Astrocyte (in vitro differentiated cells and primary cell): ENCODE data around the gene IQCK. TPM values are rescaled to one million over a fixed set of nuclear protein-coding genes. Genes with fewer than 3 reads are reported as not detected.

Experiments used
- DNase-seq: peaks from one replicate; pipeline ENCODE4 v3.0.0-alpha.2; 2010; ENCODE audit warnings: low read depth
- FAIRE-seq: peaks from 2 replicates; lab custom pipeline; 2011; peaks lifted over from hg19 to GRCh38; lab: Jason Lieb, UNC
- H2AFZ ChIP-seq: 2 replicates; pipeline ENCODE4 v1.6.0; 2012; ENCODE audit warnings: low read depth, low read length, inconsistent platforms
- H3K27ac ChIP-seq: 2 replicates; pipeline ENCODE4 v1.5.1; 2011; ENCODE audit warnings: low read depth, low read length, inconsistent platforms
- H3K27me3 ChIP-seq: 2 replicates; pipeline ENCODE4 v1.6.0; 2011; ENCODE audit warnings: low read length, inconsistent platforms; ENCODE audit not compliant: insufficient read depth
- H3K36me3 ChIP-seq: 2 replicates; pipeline ENCODE4 v1.5.1; 2011; ENCODE audit warnings: low read length, inconsistent platforms; ENCODE audit not compliant: insufficient read depth
- H3K4me1 ChIP-seq: 2 replicates; pipeline ENCODE4 v1.5.1; 2011; ENCODE audit warnings: low read length, inconsistent platforms; ENCODE audit not compliant: insufficient read depth
- H3K4me2 ChIP-seq: 2 replicates; pipeline ENCODE4 v1.6.0; 2012; ENCODE audit warnings: low read length, inconsistent platforms
- H3K4me3 ChIP-seq: 2 replicates; pipeline ENCODE4 v1.5.1; 2011; ENCODE audit warnings: low read depth, mild to moderate bottlenecking, low read length, inconsistent platforms; ENCODE audit not compliant: insufficient read depth
- H3K79me2 ChIP-seq: 2 replicates; pipeline ENCODE4 v1.6.0; 2012; ENCODE audit warnings: mild to moderate bottlenecking, low read length, inconsistent platforms; ENCODE audit not compliant: insufficient read depth
- H3K9ac ChIP-seq: 2 replicates; pipeline ENCODE4 v1.6.0; 2012; ENCODE audit warnings: mild to moderate bottlenecking, low read length, inconsistent platforms
- H3K9me3 ChIP-seq: 2 replicates; pipeline ENCODE4 v1.5.1; 2012; ENCODE audit warnings: low read depth, mild to moderate bottlenecking, low read length, inconsistent platforms; ENCODE audit not compliant: insufficient read depth
- H4K20me1 ChIP-seq: 2 replicates; pipeline ENCODE4 v1.6.0; 2012; ENCODE audit warnings: low read length, inconsistent platforms; ENCODE audit not compliant: insufficient read depth
- H3K27ac Mint-ChIP-seq: one replicate; pipeline ENCODE4 v1.8.0; 2021; ENCODE audit warnings: mild to moderate bottlenecking, mixed read lengths; ENCODE audit not compliant: unreplicated experiment
- H3K27me3 Mint-ChIP-seq: one replicate; pipeline ENCODE4 v1.8.0; 2021; ENCODE audit warnings: low read depth, mixed read lengths; ENCODE audit not compliant: unreplicated experiment
- H3K36me3 Mint-ChIP-seq: one replicate; pipeline ENCODE4 v1.8.0; 2021; ENCODE audit warnings: low read depth, mixed read lengths; ENCODE audit not compliant: unreplicated experiment
- H3K4me1 Mint-ChIP-seq: one replicate; pipeline ENCODE4 v1.8.0; 2021; ENCODE audit warnings: low read depth, mixed read lengths; ENCODE audit not compliant: unreplicated experiment
- H3K4me3 Mint-ChIP-seq: one replicate; pipeline ENCODE4 v1.8.0; 2021; ENCODE audit warnings: mild to moderate bottlenecking, moderate library complexity, mixed read lengths; ENCODE audit not compliant: unreplicated experiment
- H3K9me3 Mint-ChIP-seq: one replicate; pipeline ENCODE4 v1.8.0; 2021; ENCODE audit warnings: mild to moderate bottlenecking, mixed read lengths; ENCODE audit not compliant: unreplicated experiment
- CTCF ChIP-seq: IDR thresholded peaks from 2 replicates; pipeline ENCODE4 v1.5.1; 2011; ENCODE audit warnings: low read depth, mild to moderate bottlenecking, inconsistent platforms, low read length, moderate library complexity; ENCODE audit not compliant: insufficient read depth
- EZH2 ChIP-seq: IDR thresholded peaks from 2 replicates; pipeline ENCODE4 v1.6.1; 2012; ENCODE audit warnings: mild to moderate bottlenecking, low read length, inconsistent platforms; ENCODE audit not compliant: insufficient read depth
- total RNA-seq: library from RNA; stranded (reverse); gene quantifications from 2 replicates; pipeline ENCODE4 v1.2.1, GENCODE V29; 2021

The IQCK gene
- total RNA-seq, 1 donor from 2014 or later: 5.9 TPM

DNA sequence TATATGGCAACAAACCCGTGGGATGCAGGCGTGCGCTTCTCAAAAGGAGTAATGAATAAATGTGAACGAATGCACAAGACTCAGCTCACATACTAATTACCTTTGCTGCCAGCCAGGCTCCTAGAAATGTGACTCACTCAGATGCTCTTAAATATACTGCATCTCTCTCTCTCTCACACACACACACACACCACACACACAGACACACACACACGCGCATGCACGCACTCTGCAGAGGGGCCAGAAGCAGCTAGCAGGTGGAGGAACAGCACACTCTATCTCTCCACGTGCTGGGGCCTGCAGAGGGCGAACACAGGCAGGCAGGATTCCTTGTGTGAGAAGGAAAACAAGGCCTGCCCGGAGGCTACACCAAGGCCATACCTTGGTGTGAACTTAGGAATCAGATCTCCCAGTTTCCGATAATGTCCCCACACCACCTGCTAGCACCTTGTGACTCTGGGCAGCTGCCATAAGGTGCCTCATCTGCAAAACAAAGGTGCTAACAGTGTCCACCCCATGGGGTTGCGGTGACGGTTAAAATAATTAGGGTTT lies 161.2 kb downstream of the IQCK start:
- Histone ChIP-seq H4K20me1 (peaks cover 9% of the 10 kb centered on the region), H3K27me3 (peaks cover 21% of the 10 kb centered on the region), H3K36me3 (no peaks in the 10 kb centered on the region), H3K27ac (no peak overlapping the region), H3K79me2 (peaks cover 5% of the 10 kb centered on the region), H3K9ac (no peak overlapping the region), H3K9me3 (no peaks in the 10 kb centered on the region), H2AFZ (no peak overlapping the region), H3K4me3 (no peak overlapping the region), H3K4me1 (peaks cover 14% of the 10 kb centered on the region), H3K4me2 (peak overlapping the region; percentile 46)
- DNase-seq: peak; percentile 80
- H3K36me3 Mint-ChIP-seq: peaks cover 2% of the 10 kb centered on the region
- peaks cover 11% of the 10 kb centered on the region for H3K4me1 Mint-ChIP-seq
- no peak for TF ChIP-seq CTCF
- TF ChIP-seq EZH2: no peak
- FAIRE-seq: no peak
- H3K27ac Mint-ChIP-seq: no peak overlapping the region
- H3K4me3 Mint-ChIP-seq: no peak overlapping the region
- H3K27me3 Mint-ChIP-seq: peaks cover 4% of the 10 kb centered on the region
- H3K9me3 Mint-ChIP-seq: peaks cover 5% of the 10 kb centered on the region

GRCh38 chr16:19881028-19881427 lies 163.0 kb downstream of the IQCK start:
- TF ChIP-seq CTCF (no peak), EZH2 (no peak)
- H3K27ac Mint-ChIP-seq: no peak overlapping the region
- DNase-seq (no peak), FAIRE-seq (no peak)
- Histone ChIP-seq H3K27me3 (peaks cover 21% of the 10 kb centered on the region), H3K9ac (no peak overlapping the region), H2AFZ (no peak overlapping the region), H3K36me3 (no peaks in the 10 kb centered on the region), H3K4me3 (no peak overlapping the region), H3K27ac (no peak overlapping the region), H3K79me2 (peaks cover 5% of the 10 kb centered on the region), H3K9me3 (no peaks in the 10 kb centered on the region), H4K20me1 (peaks cover 9% of the 10 kb centered on the region), H3K4me1 (peaks cover 25% of the 10 kb centered on the region), H3K4me2 (no peak overlapping the region)
- H3K4me1 Mint-ChIP-seq: peaks cover 11% of the 10 kb centered on the region
- peaks cover 4% of the 10 kb centered on the region for H3K27me3 Mint-ChIP-seq
- H3K4me3 Mint-ChIP-seq: no peak overlapping the region
- H3K9me3 Mint-ChIP-seq: peaks cover 5% of the 10 kb centered on the region
- H3K36me3 Mint-ChIP-seq: peaks cover 2% of the 10 kb centered on the region

GRCh38 chr16:19881783-19882182 lies 163.7 kb downstream of the IQCK start:
- peaks cover 11% of the 10 kb centered on the region for H3K4me1 Mint-ChIP-seq

More at GRCh38 chr16:19881783-19882182, 163.7 kb downstream of the IQCK start:
- Histone ChIP-seq H3K79me2 (peaks cover 5% of the 10 kb centered on the region), H3K27ac (no peak overlapping the region), H3K27me3 (peaks cover 21% of the 10 kb centered on the region), H3K36me3 (no peaks in the 10 kb centered on the region), H4K20me1 (peaks cover 9% of the 10 kb centered on the region), H3K4me1 (peaks cover 26% of the 10 kb centered on the region), H2AFZ (no peak overlapping the region), H3K9ac (no peak overlapping the region), H3K9me3 (no peaks in the 10 kb centered on the region), H3K4me2 (peak overlapping the region; percentile 94), H3K4me3 (no peak overlapping the region)
- H3K36me3 Mint-ChIP-seq: peaks cover 2% of the 10 kb centered on the region
- H3K27me3 Mint-ChIP-seq: peaks cover 4% of the 10 kb centered on the region
- DNase-seq: no peak
- H3K4me3 Mint-ChIP-seq: no peak overlapping the region
- FAIRE-seq: no peak
- H3K27ac Mint-ChIP-seq: no peak overlapping the region
- TF ChIP-seq CTCF (no peak), EZH2 (no peak)
- H3K9me3 Mint-ChIP-seq: peaks cover 5% of the 10 kb centered on the region
